ENCODE data around the gene PRDX2.
A peak's percentile ranks its signal among the peaks of the same experiment; 100 is the strongest.

The PRDX2 gene

DNA sequence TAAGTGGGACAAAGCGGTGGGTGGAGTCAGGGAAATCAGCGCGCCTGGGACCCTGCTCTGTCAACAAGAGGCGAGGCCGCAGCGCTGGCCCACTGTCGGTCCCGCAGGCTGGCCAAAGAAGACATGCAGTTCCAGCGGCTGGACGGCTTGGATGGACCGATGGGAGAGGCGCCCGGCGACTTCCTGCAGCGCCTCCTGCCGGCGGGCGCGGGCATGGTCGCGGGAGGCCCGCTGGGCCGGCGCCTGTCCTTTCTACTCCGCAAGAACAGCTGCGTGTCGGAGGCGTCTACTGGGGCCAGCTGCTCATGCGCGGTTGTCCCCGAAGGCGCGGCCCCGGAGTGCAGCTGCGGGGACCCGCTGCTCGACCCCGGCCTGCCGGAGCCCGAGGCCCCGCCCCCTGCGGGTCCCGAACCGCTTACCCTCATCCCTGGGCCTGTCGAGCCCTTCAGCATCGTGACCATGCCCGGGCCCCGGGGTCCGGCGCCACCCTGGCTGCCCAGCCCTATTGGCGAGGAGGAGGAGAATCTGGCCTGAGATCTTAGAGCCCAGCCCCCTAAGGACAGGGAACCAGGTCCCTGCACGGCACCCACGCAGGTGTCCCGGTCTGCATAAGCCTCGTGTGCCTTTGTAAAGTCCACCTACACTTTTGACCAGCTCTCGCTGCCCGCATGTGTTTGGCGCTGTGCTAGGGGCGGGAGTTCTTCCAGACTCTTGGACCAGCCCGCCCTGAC, 43.9 kb downstream of the PRDX2 start:
- DNase-seq = peak in 52 of 58 donors; percentile 4 to 62 (median 38)

DNA sequence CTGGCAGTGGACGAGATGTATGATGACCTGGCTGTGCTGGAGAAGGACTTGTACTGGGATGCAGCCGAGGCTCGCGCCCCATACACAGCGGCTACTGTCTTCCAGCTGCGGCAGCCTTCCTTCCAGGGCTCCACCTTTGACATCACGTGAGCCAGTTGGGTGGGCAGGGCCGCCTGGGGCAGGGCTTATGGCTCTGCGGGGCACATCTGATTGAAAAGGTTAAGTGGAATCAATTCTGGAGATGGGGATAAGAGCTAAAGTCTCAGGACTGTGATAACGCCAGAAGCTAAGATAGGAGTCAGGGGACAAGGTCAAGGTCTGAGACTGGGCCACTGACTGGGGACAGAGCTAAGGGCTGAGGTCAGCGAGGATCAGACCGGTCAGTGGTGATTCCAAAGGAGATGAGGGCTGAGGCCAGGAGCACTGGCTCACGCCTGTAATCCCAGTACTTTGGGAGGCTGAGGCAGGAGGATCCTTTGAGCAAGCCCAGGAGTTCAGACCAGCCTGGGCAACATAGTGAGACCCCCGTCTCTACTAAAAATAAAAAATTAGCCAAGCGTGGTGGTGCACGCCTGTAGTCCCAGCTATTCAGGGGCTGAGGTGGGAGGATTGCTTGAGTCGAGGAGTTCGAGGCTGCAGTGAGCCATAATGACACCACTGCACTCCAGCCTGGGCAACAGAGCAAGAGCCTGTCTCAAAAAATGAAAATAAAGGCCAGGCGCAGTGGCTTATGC, 45.3 kb downstream of the PRDX2 start:
- no peak for DNase-seq

DNA sequence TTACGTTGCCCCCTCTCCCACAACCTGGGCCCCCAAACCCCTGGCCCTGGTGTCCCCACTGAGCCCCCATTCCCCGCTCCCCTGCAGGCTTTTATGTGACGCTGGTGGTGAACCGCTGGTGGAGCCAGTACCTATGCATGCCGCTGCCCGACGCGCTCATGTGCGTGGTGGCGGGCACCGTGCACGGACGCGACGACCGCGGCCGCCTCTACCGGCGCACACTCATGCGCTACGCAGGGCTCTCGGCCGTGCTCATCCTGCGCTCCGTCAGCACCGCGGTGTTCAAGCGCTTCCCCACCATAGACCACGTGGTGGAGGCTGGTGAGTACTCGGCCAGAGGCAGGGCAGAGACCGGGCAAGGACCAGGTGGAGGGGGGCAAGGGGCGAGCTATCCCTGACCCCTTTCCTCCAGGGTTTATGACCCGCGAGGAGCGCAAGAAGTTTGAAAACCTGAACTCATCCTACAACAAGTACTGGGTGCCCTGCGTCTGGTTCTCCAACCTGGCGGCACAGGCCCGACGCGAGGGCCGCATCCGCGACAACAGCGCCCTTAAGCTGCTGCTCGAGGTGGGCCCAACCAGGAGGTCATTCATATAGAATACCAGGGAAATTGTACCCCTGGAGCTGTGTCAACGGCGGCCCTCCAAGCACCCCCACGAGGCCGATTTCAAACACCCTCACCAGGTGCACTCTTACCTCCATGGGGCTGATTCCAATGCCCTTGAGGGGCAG, 47.0 kb downstream of the PRDX2 start:
- no peak for DNase-seq

DNA sequence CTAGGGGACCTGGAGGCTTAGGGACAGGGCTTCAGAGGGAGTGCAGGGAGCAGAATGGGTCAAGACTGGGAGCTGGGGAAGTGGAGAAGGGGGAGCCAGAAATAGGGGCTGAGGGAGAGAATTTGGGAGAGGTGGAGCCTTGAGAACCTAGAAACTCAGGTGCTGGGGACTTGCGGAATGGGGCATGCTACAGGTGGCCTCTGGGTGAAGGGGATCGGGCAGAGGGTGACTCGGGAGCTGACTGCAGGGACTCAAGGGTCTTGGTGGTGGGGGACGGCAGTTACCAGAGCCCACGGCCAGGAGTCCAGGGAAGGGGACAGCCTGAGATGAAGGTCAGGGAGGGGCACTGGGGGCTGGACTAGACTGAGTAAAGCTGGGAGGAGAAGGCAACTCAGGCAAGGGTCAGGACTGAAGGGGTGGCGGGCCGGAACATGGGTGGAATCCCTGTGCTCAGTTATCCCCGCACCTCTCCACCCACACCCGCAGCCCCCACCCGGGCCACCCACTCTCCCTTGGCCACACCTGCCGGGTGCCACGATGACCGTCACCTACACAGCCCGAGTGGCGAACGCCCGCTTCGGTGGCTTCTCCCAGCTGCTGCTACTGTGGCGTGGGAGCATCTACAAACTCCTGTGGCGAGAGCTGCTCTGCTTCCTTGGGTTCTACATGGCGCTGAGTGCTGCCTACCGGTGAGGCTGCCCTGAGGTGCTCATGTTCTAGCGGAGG, 49.4 kb downstream of the PRDX2 start:
- no peak for DNase-seq

DNA sequence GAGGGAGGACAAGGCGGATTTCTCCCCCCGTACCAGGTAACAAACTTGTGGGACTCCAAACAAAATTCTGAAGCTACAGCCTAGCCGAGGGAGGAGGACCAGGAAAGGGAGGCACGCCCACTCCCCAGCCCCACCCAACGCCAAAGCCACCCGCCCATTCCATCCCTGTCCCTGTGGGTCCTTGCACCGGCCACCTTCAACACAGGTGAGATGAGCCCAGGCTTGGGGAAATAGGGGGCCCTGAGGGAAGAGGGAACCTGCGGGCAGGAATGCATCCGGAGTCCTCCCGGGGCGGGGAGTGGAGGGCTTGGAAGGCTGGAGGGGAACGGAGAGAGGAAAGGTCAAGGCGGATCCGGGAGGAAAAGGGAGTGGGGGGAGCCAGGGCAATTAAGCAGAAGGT, 50.0 kb downstream of the PRDX2 start, which contains the start of gene BEST2:
BEST2 (plus strand) TSS at position 157 of the 400 bp plus-strand sequence. CDS start 802 bp downstream, outside the sequence.
- DNase-seq = no peak

DNA sequence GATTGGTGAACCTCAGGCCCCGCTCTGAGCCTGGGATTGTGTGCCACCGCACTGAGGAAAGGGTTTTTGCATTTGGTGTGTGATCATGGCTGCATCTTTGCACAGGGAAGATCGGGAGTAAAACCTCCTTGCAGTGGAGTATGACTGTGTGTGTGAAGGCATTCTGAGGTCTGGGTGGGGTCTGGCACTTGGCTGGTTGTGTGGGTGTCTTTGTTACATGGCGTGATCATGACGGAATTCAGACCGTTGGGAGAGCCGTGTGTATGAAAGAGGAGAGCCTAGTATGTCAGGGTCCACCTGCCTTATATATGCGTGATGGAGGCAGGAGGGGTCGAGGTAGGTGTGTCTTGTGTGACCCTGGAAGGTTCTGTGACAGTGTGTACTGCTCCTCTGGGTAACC, 50.7 kb downstream of the PRDX2 start:
- no peak for DNase-seq

DNA sequence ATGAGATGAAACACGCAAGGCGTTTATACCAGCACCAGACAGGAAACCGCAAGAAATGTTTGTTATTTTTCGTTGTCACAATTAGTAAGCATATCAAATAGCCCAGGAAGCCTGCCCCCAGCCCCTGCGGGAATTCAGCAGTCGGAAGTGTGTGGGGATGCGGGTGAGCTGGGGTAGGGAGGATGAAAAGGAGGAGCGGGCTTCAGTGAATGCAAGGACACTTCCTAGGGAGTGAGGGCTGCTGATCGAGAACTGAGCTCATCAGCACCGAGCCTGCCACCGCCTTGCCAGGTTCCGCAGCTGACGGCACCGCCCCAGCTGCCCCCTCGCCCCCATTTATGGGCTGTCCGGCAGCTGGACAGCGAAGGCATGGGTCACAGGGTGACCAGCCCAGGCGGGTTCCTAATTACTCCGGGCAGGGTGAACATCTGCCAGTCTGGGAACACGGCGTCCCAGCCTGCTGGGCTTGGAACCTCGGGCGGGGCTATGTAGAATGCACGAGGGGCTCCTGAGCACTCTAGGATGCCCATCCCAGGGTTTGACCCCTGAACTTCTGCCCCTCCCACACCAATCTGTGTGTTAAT, 51.6 kb downstream of the PRDX2 start:
- no peak for DNase-seq

DNA sequence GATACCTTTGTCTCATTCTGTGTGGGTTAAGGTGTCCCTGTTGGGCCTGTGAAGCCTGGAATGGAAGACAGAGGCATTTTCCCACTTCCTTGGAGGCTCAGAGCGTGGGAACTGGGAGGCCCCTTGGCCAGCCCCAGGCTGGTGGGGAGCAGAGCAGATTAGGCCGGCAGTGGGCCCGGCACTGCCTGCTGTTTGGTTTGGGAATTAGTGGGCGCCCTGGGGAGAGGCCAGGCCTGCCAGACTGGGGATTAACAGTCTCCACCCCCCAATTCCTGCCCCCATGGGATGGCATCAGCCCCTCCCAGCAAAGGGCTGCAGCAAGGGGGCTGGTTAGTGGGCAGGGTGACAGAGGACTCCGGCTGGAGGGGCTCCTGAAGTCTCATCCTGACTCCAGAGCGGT, 53.1 kb downstream of the PRDX2 start:
- DNase-seq = no peak

Measured in anterior cingulate cortex (tissue), 58 donors.